ENCODE data around the gene CRYL1. TPM values are rescaled to one million over a fixed set of nuclear protein-coding genes. Genes with fewer than 3 reads are reported as not detected.

Gene CRYL1
- total and polyA plus RNA-seq, 2 of the 13 experiments (the other 11 are each of a cell fraction or from before 2014, with no cell fraction given): 57.2 to 115 TPM

- Histone ChIP-seq H3K79me2 (ENCODE audit: insufficient read depth, low read length) (no peaks in the 10 kb centered on the region), H3K27me3 (ENCODE audit: control insufficient read depth in 1 of 2, insufficient read depth in 2 of 2, low read length in 2 of 2) (0 out of 5 replicates have a peak, but pooled peaks cover 0 to 7% of the 10 kb centered on the region in 2 experiments), H3K4me1 (ENCODE audit: insufficient read depth, low read length) (no peaks in the 10 kb centered on the region), H3K27ac (ENCODE audit: extremely low read length, insufficient read depth, low read length) (no peak overlapping the region), H3K4me3 (replicated peaks in 1 of 3; ENCODE audit: insufficient read depth in 1 of 3, low read depth in 2 of 3, low read length in 3 of 3) (no peak overlapping the region), H2AFZ (ENCODE audit: low read length) (no peak overlapping the region), H3K4me2 (ENCODE audit: low read depth, low read length) (no peak overlapping the region), H3K9ac (ENCODE audit: insufficient read depth, low read depth, low read length) (no peak overlapping the region), H3K36me3 (replicated peaks in 1 of 2; ENCODE audit: control insufficient read depth in 1 of 2, insufficient read depth in 2 of 2, low read length in 2 of 2) (no peaks in the 10 kb centered on the region), H4K20me1 (ENCODE audit: insufficient read depth, low read length) (no peaks in the 10 kb centered on the region), H3K9me3 (ENCODE audit: low read length) (no peaks in the 10 kb centered on the region)
- no TSS peak for BruUV-seq (replicated peaks)
- 11% methylated on average over 5 of the region's 6 CpGs for WGBS (ENCODE audit: low lambda C conversion rate)
- no peak for FAIRE-seq
- in situ Hi-C loops (cut with HindIII; ENCODE audit: extremely low pct_ligation_motif_present, low pct_unique_long_range_greater_than_20kb) (no loop called here), intact Hi-C loops (cut with micrococcal nuclease; ENCODE audit: unreplicated experiment) (no loop called here)
- ChIA-PET POLR2A (no interaction called here), CTCF (ENCODE audit: low intra/inter-chr PET ratio, low total read pairs) (no interaction called here)
- DNase-seq (ENCODE audit: low spot score): no peak
- TF ChIP-seq ATF2 (CRISPR knock-in tag; IDR thresholded peaks at IDR 0.05) (no peak), ZNF644 (CRISPR knock-in tag; IDR thresholded peaks at IDR 0.05; ENCODE audit: low read depth) (no peak), TBX2 (CRISPR knock-in tag; IDR thresholded peaks at IDR 0.05; ENCODE audit: borderline replicate concordance) (no peak), GRHL1 (CRISPR knock-in tag; conservative IDR thresholded peaks at IDR 0.05) (no peak), IKZF4 (CRISPR knock-in tag; IDR thresholded peaks at IDR 0.05; ENCODE audit: borderline replicate concordance, low read depth, not compliant biosample characterization) (no peak), SP5 (CRISPR knock-in tag; IDR thresholded peaks at IDR 0.05; ENCODE audit: borderline replicate concordance, low read depth) (no peak), ZNF747 (CRISPR knock-in tag; IDR thresholded peaks at IDR 0.05; ENCODE audit: borderline replicate concordance) (no peak), SNRNP70 (IDR thresholded peaks at IDR 0.05; ENCODE audit: low read depth, low read length) (no peak), GTF2F1 (IDR thresholded peaks at IDR 0.05; ENCODE audit: low read length) (no peak), XBP1 (CRISPR knock-in tag; IDR thresholded peaks at IDR 0.05) (no peak), MYNN (CRISPR knock-in tag; IDR thresholded peaks at IDR 0.05; ENCODE audit: low read depth) (no peak), PBX2 (CRISPR knock-in tag; IDR thresholded peaks at IDR 0.05) (no peak), STAT6 (CRISPR knock-in tag; IDR thresholded peaks at IDR 0.05; ENCODE audit: borderline replicate concordance) (no peak), MLLT10 (CRISPR knock-in tag; IDR thresholded peaks at IDR 0.05) (no peak), ZNF512 (CRISPR knock-in tag; IDR thresholded peaks at IDR 0.05) (no peak)
- ATAC-seq: no peak
These were observed 146.9 kb downstream of the CRYL1 start for GRCh38 chr13:20378721-20379120.

Data from HepG2 (cell line).